GM23248 (cell line): ENCODE measurements around the gene CCDC92. TPM values are rescaled to one million over a fixed set of nuclear protein-coding genes. Genes with fewer than 3 reads are reported as not detected.

Source experiments
- DNase-seq: peaks from one replicate; pipeline ENCODE4 v3.0.0-alpha.2; 2015
- H2AFZ ChIP-seq: fragments of 200-600 bp; sonication (generic); 2 replicates; pipeline ENCODE4 v1.6.1; 2016; ENCODE audit warnings: antibody characterized with exemption
- H3F3A ChIP-seq: fragments of 200-600 bp; sonication (generic); 2 replicates; pipeline ENCODE4 v1.6.1; 2016; ENCODE audit warnings: mild to moderate bottlenecking, antibody characterized with exemption, mixed run types; ENCODE audit not compliant: insufficient read depth
- H3K27ac ChIP-seq: fragments of 200-600 bp; sonication (generic); 2 replicates; pipeline ENCODE4 v1.5.1; 2016; ENCODE audit warnings: mild to moderate bottlenecking
- H3K27me3 ChIP-seq: fragments of 200-600 bp; sonication (generic); replicated peaks from 2 replicates; pipeline ENCODE4 v1.6.1; 2016; ENCODE audit warnings: mild to moderate bottlenecking; ENCODE audit not compliant: insufficient read depth
- H3K36me3 ChIP-seq: fragments of 200-600 bp; sonication (generic); 2 replicates; pipeline ENCODE4 v1.6.1; 2016; ENCODE audit warnings: low read depth, mild to moderate bottlenecking
- H3K4me1 ChIP-seq: fragments of 200-600 bp; sonication (generic); 2 replicates; pipeline ENCODE4 v1.6.1; 2016; ENCODE audit warnings: mild to moderate bottlenecking; ENCODE audit not compliant: insufficient read depth
- H3K4me2 ChIP-seq: fragments of 200-600 bp; sonication (generic); one replicate; pipeline ENCODE4 v1.6.1; 2016; ENCODE audit warnings: mild to moderate bottlenecking; ENCODE audit not compliant: unreplicated experiment
- H3K4me3 ChIP-seq: fragments of 200-600 bp; sonication (generic); 2 replicates; pipeline ENCODE4 v1.5.1; 2016; ENCODE audit warnings: mild to moderate bottlenecking
- H3K79me2 ChIP-seq: fragments of 200-600 bp; sonication (generic); 2 replicates; pipeline ENCODE4 v1.6.1; 2016; ENCODE audit warnings: mild to moderate bottlenecking; ENCODE audit not compliant: insufficient read depth
- H3K9ac ChIP-seq: fragments of 200-600 bp; sonication (generic); 2 replicates; pipeline ENCODE4 v1.6.1; 2016; ENCODE audit warnings: mild to moderate bottlenecking
- H3K9me2 ChIP-seq: fragments of 200-600 bp; sonication (generic); 2 replicates; pipeline ENCODE4 v1.6.1; 2016; ENCODE audit warnings: mixed run types, mild to moderate bottlenecking, moderate library complexity; ENCODE audit not compliant: insufficient read depth
- H3K9me3 ChIP-seq: fragments of 200-600 bp; sonication (generic); one replicate; pipeline ENCODE4 v1.6.1; 2017; ENCODE audit warnings: low read depth
- H4K20me1 ChIP-seq: fragments of 200-600 bp; sonication (generic); 2 replicates; pipeline ENCODE4 v1.6.0; 2016; ENCODE audit not compliant: insufficient read depth
- EZH2 ChIP-seq: fragments of 200-600 bp; sonication (generic); IDR thresholded peaks from 2 replicates; pipeline ENCODE4 v1.6.1; 2018; ENCODE audit warnings: antibody characterized with exemption, mild to moderate bottlenecking; ENCODE audit not compliant: insufficient read depth, poor library complexity, severe bottlenecking
- EZH2phosphoT487 ChIP-seq: fragments of 200-600 bp; sonication (generic); IDR thresholded peaks from 2 replicates; pipeline ENCODE4 v1.6.1; 2018; ENCODE audit warnings: antibody characterized with exemption, moderate library complexity, mild to moderate bottlenecking, low read depth; ENCODE audit not compliant: insufficient read depth
- WGBS, 2 experiments: methylation state at CpG; one replicate each; pipeline ENCODE4 v1.1.6; 2015 to 2017; ENCODE audit warnings: low lambda C conversion rate in 2 of 2, low coverage in 1 of 2; ENCODE audit errors: missing lambda C conversion rate in 2 of 2; 5-methylcytosine and 5-hydroxymethylcytosine counted together
- in situ Hi-C: fragments of 300-500 bp; cut with MboI; formaldehyde crosslinking; loops from 2 replicates; pipeline ENCODE4 v1.15.0; 2020
- polyA plus RNA-seq: library from polyadenylated mRNA; unstranded; fragments of >200 nt; fragmentation: Nextera tagmentation; extraction: Ambion mirVana; gene quantifications from 2 replicates; pipeline ENCODE4 v1.2.1, GENCODE V29; 2016
- total RNA-seq: library from RNA; depleted of rRNA; stranded (reverse); fragments of >200 nt; shearing (Covaris generic); gene quantifications from 2 replicates; pipeline ENCODE4 v1.2.3, GENCODE V29; 2014

The CCDC92 gene
- total and polyA plus RNA-seq, 2 experiments from 2014 or later, result 20.3 to 49.5 TPM

DNA sequence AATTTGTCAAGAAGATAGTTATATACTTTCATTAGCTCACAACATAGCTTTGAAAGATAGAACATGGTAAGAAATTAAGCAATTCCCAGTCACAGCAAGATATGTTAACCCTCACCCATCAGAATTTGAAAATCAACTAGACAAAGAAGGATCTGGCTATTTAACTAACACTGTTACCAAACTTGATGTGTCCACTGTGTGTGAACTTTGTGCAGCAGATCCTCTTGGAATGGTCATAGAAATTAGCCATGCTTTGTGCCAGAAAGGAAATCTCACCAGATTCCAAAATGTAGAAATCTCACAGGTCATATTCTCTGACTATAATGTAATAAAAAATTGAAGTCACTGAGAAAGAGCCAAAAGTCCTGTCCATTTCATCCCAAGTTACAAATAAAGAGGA, 46.5 kb upstream of the CCDC92 start:
- H3K27ac ChIP-seq, result no peak overlapping the region

DNA sequence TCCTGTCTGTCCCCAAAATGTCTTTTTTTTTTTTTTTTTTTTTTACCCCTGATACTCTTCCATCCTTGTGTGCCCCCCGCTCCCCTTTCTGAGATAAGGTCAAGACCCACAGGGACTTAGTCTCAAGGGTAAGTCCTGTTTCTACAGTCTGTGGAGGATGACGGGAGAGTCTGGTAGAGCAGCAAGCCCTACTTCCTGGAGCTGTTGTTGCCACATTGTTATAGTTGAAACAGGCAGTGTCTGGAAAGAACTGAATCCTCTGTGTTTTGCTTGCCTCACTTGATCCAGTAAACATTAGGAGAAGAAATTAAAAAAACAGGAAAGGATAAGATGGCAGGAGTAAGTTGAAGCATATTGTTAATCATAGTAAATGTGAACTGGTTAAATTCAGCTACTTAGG, 45.9 kb upstream of the CCDC92 start:
- Histone ChIP-seq H3K9me3 (no peaks in the 10 kb centered on the region), H3F3A (peaks cover 25% of the 10 kb centered on the region), H3K27me3 (no peaks in the 10 kb centered on the region), H2AFZ (0 out of 2 replicates have a peak overlapping the region, but pooled peaks have one; percentile 28), H3K36me3 (no peaks in the 10 kb centered on the region), H3K79me2 (no peaks in the 10 kb centered on the region), H3K27ac (no peak overlapping the region), H4K20me1 (no peaks in the 10 kb centered on the region), H3K9me2 (no peaks in the 10 kb centered on the region), H3K4me3 (no peak overlapping the region), H3K9ac (no peak overlapping the region), H3K4me1 (peaks cover 9% of the 10 kb centered on the region), H3K4me2 (no peak overlapping the region)
- DNase-seq, result no peak
- 65 to 71% methylated on average over 2 of the region's 2 CpGs for WGBS, 2 experiments
- TF ChIP-seq EZH2 (no peak), EZH2phosphoT487 (no peak)
- in situ Hi-C loops, result no loop called here

More for the DNA sequence above, 46.5 kb upstream of the CCDC92 start:
- H3K4me2 ChIP-seq, result no peak overlapping the region
- no peak overlapping the region for H3K9ac ChIP-seq
- no peak for DNase-seq
- no peak overlapping the region for H2AFZ ChIP-seq
- in situ Hi-C loops, result no loop called here
- H3K4me1 ChIP-seq, result peaks cover 11% of the 10 kb centered on the region
- TF ChIP-seq EZH2, result no peak
- TF ChIP-seq EZH2phosphoT487, result no peak
- H3K36me3 ChIP-seq, result no peaks in the 10 kb centered on the region
- peaks cover 25% of the 10 kb centered on the region for H3F3A ChIP-seq
- H3K27me3 ChIP-seq, result no peaks in the 10 kb centered on the region
- H3K4me3 ChIP-seq, result no peak overlapping the region
- no peaks in the 10 kb centered on the region for H4K20me1 ChIP-seq
- H3K79me2 ChIP-seq, result no peaks in the 10 kb centered on the region
- no peaks in the 10 kb centered on the region for H3K9me3 ChIP-seq
- H3K9me2 ChIP-seq, result no peaks in the 10 kb centered on the region

DNA sequence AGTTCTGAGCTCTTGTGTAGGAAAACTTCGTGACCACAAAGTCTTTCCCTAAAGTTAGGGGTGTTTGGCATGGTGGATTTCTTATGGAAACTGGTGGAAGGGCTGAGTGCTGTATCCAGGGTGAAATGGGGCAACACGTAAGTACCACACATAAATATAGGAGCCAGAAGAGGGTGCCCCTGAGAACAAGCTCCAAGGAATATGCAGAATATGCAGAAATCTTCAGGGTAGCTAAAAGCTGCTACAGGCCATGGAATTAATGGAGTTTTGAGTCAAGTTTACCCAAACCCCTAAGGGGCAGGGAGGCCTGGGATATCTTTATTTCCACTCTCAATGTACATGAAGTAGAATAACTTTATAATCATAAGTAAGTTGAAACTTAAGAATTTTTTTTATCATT, 44.4 kb upstream of the CCDC92 start:
- Histone ChIP-seq H2AFZ (no peak overlapping the region), H3K79me2 (no peaks in the 10 kb centered on the region), H3K4me2 (no peak overlapping the region), H3K36me3 (peaks cover 5% of the 10 kb centered on the region; the same call in 1 of the 2 replicates), H3K9ac (no peak overlapping the region), H3K4me3 (no peak overlapping the region), H4K20me1 (no peaks in the 10 kb centered on the region), H3K4me1 (peaks cover 9% of the 10 kb centered on the region), H3K9me3 (no peaks in the 10 kb centered on the region), H3K9me2 (no peaks in the 10 kb centered on the region), H3K27me3 (no peaks in the 10 kb centered on the region), H3K27ac (no peak overlapping the region), H3F3A (peaks cover 25% of the 10 kb centered on the region)
- no peak for TF ChIP-seq EZH2
- no peak for TF ChIP-seq EZH2phosphoT487
- in situ Hi-C loops, result no loop called here
- 94 to 100% methylated on average over 2 of the region's 2 CpGs for WGBS, 2 experiments
- DNase-seq, result no peak

DNA sequence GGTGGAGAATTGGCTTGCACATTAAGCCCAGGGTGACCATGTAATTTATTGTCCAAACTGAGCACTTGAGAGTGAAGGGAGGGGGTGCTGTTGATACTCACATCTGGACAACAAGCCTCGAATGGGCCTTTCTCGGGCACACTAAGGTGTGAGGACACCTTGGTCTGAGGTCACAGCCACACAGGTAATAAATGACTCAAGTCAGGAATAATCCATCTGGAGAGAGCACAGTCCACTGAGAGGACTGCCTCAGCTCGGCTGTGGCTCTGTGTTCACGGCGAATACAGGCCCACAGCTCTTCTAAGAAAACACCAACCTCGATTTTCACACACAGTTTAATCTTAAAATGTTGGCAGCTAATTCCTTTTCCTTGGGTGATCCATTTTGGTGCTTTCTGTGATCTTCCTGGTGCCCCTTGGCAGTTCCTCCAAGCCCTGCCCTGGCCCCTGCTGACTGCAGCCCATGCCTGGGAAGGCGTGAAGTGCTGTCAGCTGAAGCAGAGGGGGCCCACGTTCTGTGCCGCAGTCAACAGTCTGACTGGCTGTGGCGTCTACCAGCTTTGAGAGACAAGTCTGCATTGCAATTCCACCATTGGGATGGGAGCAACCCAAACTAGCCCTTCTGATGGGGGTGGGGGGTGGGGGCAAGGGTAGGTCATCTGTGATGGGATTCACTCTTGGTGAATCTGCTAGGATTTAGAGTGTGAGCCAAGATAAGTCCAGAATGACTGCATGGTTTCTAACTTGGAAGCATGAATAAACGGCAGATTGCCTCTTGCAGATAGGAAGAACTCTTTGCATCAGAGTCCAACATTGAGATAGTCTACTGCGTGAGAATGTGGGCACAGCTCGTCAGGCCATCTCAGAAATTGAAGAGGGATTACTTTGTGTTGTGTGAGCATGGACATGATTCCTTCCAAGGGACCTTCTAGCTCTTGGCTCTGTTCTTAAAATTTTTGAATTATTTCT, 43.1 kb upstream of the CCDC92 start:
- 88 to 91% methylated on average over 12 to 13 of the region's 13 CpGs for WGBS, 2 experiments
- in situ Hi-C loops, result no loop called here
- Histone ChIP-seq H3K36me3 (peaks cover 11% of the 10 kb centered on the region), H3F3A (peaks cover 20% of the 10 kb centered on the region), H3K4me2 (no peak overlapping the region), H4K20me1 (no peaks in the 10 kb centered on the region), H3K9me3 (no peaks in the 10 kb centered on the region), H3K9me2 (no peaks in the 10 kb centered on the region), H3K27ac (no peak overlapping the region), H2AFZ (no peak overlapping the region), H3K4me1 (peaks cover 4% of the 10 kb centered on the region), H3K27me3 (no peaks in the 10 kb centered on the region), H3K4me3 (no peak overlapping the region), H3K9ac (no peak overlapping the region), H3K79me2 (no peaks in the 10 kb centered on the region)
- TF ChIP-seq EZH2, result no peak
- DNase-seq, result no peak
